Upper lobe of right lung (tissue), 1 donor: ENCODE results near the gene LRFN2. TPM values are rescaled to one million over a fixed set of nuclear protein-coding genes. Genes with fewer than 3 reads are reported as not detected.
A peak's percentile ranks its signal among the peaks of the same experiment; 100 is the strongest.

ENCODE experiments used
- ATAC-seq: fragments of 200-7000 bp; cut with Tn5 transposase; one replicate; pipeline ENCODE4 v1.9.1; 2020; ENCODE audit warnings: mild to moderate bottlenecking, moderate library complexity
- DNase-seq: peaks from one replicate; pipeline ENCODE4 v3.0.0-alpha.2; 2020
- H3K27ac ChIP-seq: fragments of 200-600 bp; one replicate; pipeline ENCODE4 v1.8.0; 2022
- H3K27me3 ChIP-seq: fragments of 200-600 bp; one replicate; pipeline ENCODE4 v1.8.0; 2022; ENCODE audit warnings: mild to moderate bottlenecking
- H3K36me3 ChIP-seq: fragments of 200-600 bp; one replicate; pipeline ENCODE4 v1.8.0; 2022
- H3K4me1 ChIP-seq: fragments of 200-600 bp; one replicate; pipeline ENCODE4 v1.8.0; 2022
- H3K4me3 ChIP-seq: fragments of 200-600 bp; one replicate; pipeline ENCODE4 v1.8.0; 2022; ENCODE audit warnings: mild to moderate bottlenecking
- H3K9me3 ChIP-seq: fragments of 200-600 bp; one replicate; pipeline ENCODE4 v1.8.0; 2022
- intact Hi-C: fragments of 100-400 bp; cut with DNase I; formaldehyde crosslinking; loops from one replicate; pipeline ENCODE4 v1.11.0; 2022
- total RNA-seq: library from RNA; stranded (reverse); fragmentation: NEBNext Ultra II Directional; extraction: Animal tissue kit (Norgen Biotek cat#: 25700); gene quantifications from one replicate; pipeline ENCODE4 v1.2.1, GENCODE V29; 2021
- TF ChIP-seq, protein P1 (sequence below): fragments of 200-600 bp; IDR thresholded peaks from one replicate; pipeline ENCODE4 v1.8.0; 2022; ENCODE audit warnings: antibody characterized with exemption
- donor health status: DM: no; HTN: yes; CAD: no; lungs with severe emphysema.

The LRFN2 gene
- total RNA-seq, 1 donor from 2014 or later = not detected

DNA sequence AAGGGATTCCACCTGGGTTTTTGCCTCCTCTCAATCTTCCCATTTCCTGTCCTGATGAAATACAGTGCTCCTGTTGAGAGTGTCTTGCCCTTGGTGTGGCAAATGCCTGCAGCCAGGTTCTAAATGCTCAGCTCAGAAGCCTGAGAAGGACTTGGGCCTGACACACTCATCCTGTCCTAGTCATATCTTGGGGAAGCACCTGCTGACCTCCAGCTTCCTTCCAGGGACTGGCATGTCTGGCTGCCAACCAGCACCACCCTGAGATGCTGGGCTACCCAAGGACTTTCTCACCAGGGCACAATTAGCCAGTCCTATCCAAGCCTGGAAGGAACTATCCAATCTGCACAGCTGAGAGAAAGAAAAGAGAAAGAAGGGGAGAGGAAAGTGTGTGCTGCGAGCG lies 43.4 kb downstream of the LRFN2 start:
- TF ChIP-seq, protein P1, sequence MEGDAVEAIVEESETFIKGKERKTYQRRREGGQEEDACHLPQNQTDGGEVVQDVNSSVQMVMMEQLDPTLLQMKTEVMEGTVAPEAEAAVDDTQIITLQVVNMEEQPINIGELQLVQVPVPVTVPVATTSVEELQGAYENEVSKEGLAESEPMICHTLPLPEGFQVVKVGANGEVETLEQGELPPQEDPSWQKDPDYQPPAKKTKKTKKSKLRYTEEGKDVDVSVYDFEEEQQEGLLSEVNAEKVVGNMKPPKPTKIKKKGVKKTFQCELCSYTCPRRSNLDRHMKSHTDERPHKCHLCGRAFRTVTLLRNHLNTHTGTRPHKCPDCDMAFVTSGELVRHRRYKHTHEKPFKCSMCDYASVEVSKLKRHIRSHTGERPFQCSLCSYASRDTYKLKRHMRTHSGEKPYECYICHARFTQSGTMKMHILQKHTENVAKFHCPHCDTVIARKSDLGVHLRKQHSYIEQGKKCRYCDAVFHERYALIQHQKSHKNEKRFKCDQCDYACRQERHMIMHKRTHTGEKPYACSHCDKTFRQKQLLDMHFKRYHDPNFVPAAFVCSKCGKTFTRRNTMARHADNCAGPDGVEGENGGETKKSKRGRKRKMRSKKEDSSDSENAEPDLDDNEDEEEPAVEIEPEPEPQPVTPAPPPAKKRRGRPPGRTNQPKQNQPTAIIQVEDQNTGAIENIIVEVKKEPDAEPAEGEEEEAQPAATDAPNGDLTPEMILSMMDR = no peak
- no peak overlapping the region for H3K4me3 ChIP-seq
- H3K4me1 ChIP-seq = no peaks in the 10 kb centered on the region
- H3K36me3 ChIP-seq = no peaks in the 10 kb centered on the region
- intact Hi-C loops = no loop called here
- H3K27ac ChIP-seq = no peak overlapping the region
- no peaks in the 10 kb centered on the region for H3K9me3 ChIP-seq
- no peaks in the 10 kb centered on the region for H3K27me3 ChIP-seq
- ATAC-seq = no peak
- peak; percentile 33 for DNase-seq

DNA sequence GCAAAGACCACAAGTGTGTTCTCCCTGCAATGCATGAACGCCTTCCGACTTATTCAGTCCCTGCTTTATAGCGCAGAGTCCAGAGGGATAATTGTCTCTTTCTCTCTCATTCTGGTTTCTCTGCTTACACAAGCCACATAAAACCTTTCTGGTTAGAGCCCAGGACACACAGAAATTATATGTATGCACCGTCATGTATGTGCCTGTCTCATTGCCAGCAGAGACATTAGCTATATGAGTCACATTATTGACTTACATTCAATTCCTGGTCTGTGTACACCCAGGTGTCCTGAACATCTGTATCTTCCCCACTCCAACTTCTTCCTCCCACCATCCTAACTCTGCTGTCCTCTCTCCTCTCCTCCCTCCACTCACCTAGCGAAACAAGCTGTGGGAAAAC lies 44.0 kb downstream of the LRFN2 start:
- Histone ChIP-seq H3K4me1 (no peaks in the 10 kb centered on the region), H3K27me3 (peaks cover 3% of the 10 kb centered on the region), H3K9me3 (no peaks in the 10 kb centered on the region), H3K27ac (no peak overlapping the region), H3K4me3 (no peak overlapping the region), H3K36me3 (no peaks in the 10 kb centered on the region)
- TF ChIP-seq, protein P1 = no peak
- ATAC-seq = no peak
- DNase-seq = no peak
- intact Hi-C loops = no loop called here

DNA sequence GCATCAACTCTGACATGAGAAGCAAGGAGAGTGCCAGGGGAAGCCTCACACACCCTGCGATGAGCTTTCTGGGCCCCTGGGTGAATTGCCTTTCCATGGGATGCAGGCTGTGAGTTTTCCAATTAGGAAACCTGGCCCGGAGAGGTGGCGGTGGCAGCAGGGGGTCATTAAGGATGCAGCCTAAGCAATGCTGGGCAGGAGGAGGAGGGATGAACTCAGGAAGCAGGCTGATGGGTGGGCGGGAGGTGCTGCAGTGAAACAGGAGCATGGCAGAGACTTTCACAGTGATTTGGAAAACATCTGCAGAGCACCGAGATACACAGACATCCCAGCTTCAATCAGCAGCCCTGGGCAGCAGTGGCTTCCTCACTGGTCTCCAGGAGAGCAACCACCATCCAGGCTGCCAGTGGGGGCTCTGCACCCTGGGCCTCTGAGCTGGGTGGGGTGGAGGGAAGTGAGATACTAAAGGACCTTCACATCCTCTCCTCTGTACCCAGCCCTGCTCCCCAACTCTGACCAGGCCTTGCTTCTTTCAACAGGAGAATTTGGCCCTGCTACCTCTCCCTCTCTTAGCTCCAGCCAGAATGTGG lies 44.9 kb downstream of the LRFN2 start:
- no peak overlapping the region for H3K4me3 ChIP-seq
- TF ChIP-seq, protein P1 = no peak
- ATAC-seq (no peak), DNase-seq (peak; percentile 51)
- peaks cover 3% of the 10 kb centered on the region for H3K27me3 ChIP-seq
- no peaks in the 10 kb centered on the region for H3K9me3 ChIP-seq
- no peaks in the 10 kb centered on the region for H3K4me1 ChIP-seq
- intact Hi-C loops = no loop called here
- no peak overlapping the region for H3K27ac ChIP-seq
- no peaks in the 10 kb centered on the region for H3K36me3 ChIP-seq

DNA sequence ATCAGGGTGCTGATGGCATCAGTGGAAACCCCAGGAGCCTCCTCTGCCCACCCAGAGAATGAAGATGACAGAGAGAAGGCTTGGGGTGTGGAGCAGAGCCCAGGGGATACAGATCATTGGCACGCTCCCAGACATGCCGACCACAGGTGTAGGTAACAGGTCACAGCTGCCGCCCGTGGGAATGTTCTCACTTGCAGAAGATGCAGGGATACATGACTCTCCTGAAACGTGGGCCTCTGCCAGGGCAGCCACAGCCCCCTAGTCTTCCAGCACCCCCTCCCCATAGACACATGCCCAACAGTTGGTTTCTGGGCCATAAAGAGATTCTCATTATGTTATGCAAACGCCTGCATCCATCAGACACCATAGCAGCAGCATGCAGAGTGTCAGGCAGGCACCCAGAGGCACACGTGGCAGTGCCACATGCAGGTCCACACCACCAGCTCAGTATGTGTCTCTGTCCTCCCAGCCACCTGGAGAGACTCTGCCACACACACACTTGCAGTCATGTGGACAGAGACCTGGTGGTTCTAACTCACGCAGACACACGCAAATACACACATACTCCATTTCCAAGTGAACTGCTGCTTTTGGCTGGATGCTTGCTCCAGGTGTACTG lies 45.5 kb downstream of the LRFN2 start:
- Histone ChIP-seq H3K27me3 (peaks cover 3% of the 10 kb centered on the region), H3K4me3 (no peak overlapping the region), H3K9me3 (no peaks in the 10 kb centered on the region), H3K27ac (no peak overlapping the region), H3K4me1 (no peaks in the 10 kb centered on the region), H3K36me3 (no peaks in the 10 kb centered on the region)
- ATAC-seq (no peak), DNase-seq (peak; percentile 32)
- intact Hi-C loops = no loop called here
- TF ChIP-seq, protein P1 = no peak

DNA sequence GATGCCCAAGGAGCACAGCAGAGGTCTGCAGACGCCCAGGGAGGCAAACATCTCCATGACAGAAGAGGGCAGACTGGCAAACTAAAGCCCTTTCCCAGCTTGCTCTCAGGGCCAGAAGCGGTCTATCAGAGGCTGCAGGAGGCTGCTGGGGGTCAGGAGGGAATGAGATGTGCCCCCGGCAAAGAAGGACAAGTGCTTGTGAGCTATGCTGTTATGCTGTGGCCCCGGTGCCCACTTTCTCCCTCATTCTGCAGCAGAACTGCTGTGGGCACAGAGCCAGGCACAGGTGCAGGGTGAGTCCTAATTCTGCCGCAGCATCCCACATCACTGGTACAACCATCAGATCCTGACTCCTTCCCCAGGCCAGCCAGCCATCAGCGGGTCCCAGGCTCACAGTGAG lies 46.4 kb downstream of the LRFN2 start:
- no peak overlapping the region for H3K27ac ChIP-seq
- DNase-seq (no peak), ATAC-seq (no peak)
- intact Hi-C loops = no loop called here
- TF ChIP-seq, protein P1 = no peak
- H3K9me3 ChIP-seq = no peaks in the 10 kb centered on the region
- H3K27me3 ChIP-seq = peaks cover 3% of the 10 kb centered on the region
- H3K4me3 ChIP-seq = no peak overlapping the region
- H3K4me1 ChIP-seq = no peaks in the 10 kb centered on the region
- no peaks in the 10 kb centered on the region for H3K36me3 ChIP-seq
